ENCODE data around the gene SCAP. TPM values are rescaled to one million over a fixed set of nuclear protein-coding genes. Genes with fewer than 3 reads are reported as not detected.

Gene SCAP
- total and polyA plus RNA-seq, 2 donors (not counting 1 experiment from before 2014, with no cell fraction given) = 55.8 to 113 TPM

GRCh38 chr3:47394140-47394870, 81.4 kb downstream of the SCAP start:
- no peak overlapping the region for H3K9ac ChIP-seq (ENCODE audit: low read length)
- peaks cover 0 to 3% of the 10 kb centered on the region in 2 donors for H3K4me1 ChIP-seq (ENCODE audit: control insufficient read depth in 2 of 2, insufficient read depth in 2 of 2, low read length in 2 of 2)
- no peak for DNase-seq
- intact Hi-C loops (cut with micrococcal nuclease) = no loop called here
- H3K9me3 ChIP-seq (ENCODE audit: control extremely low read depth in 1 of 3, control insufficient read depth in 2 of 3, insufficient read depth in 1 of 3, low read length in 2 of 3) = no peaks in the 10 kb centered on the region
- Mint-ChIP-seq H3K27me3 (no peaks in the 10 kb centered on the region), H3K4me1 (peaks cover 17% of the 10 kb centered on the region), H3K4me3 (no peak overlapping the region), H3K9me3 (ENCODE audit: insufficient read depth) (no peaks in the 10 kb centered on the region), H3K27ac (no peak overlapping the region)
- ATAC-seq (ENCODE audit: low read depth) = no peak
- peaks cover 82% of the 10 kb centered on the region for H4K20me1 ChIP-seq (ENCODE audit: control insufficient read depth, insufficient read depth, low read length, poor library complexity, severe bottlenecking)
- H3K27me3 ChIP-seq (replicated peaks in 1 of 4; ENCODE audit: control extremely low read depth in 1 of 4, control insufficient read depth in 3 of 4, insufficient read depth in 4 of 4, low read length in 3 of 4) = no peaks in the 10 kb centered on the region
- no peak overlapping the region for H3K4me2 ChIP-seq (replicated peaks; ENCODE audit: low read depth, low read length, poor library complexity, severe bottlenecking)
- ChIA-PET POLR2A (no interaction called here), CTCF (interaction anchor here (0.7 to 1.5 kb wide), 2 partner anchors 15 to 26 kb away, joined by 3 to 4 read pairs; no protein-coding TSS in a partner anchor)
- 100% methylated on average over 5 of the region's 8 CpGs for WGBS (ENCODE audit: insufficient coverage)
- H3K79me2 ChIP-seq (ENCODE audit: control insufficient read depth, insufficient read depth, low read length) = peaks cover 92% of the 10 kb centered on the region
- no peak overlapping the region for H2AFZ ChIP-seq (ENCODE audit: insufficient read depth, low read depth, low read length, poor library complexity, severe bottlenecking)
- H3K36me3 ChIP-seq (replicated peaks in 1 of 2; ENCODE audit: control extremely low read depth in 1 of 2, control insufficient read depth in 1 of 2, extremely low read depth in 1 of 2, insufficient read depth in 2 of 2, low read length in 1 of 2) = peaks cover 2 to 37% of the 10 kb centered on the region in 2 experiments
- TF ChIP-seq EZH2 (IDR thresholded peaks at IDR 0.05; ENCODE audit: borderline replicate concordance, insufficient read depth, low read depth, low read length, poor library complexity, severe bottlenecking) (no peak), CTCF (IDR thresholded peaks at IDR 0.05) (no peak)
- no peak overlapping the region for H3K27ac ChIP-seq (ENCODE audit: low read length in 2 of 2)
- H3K4me3 ChIP-seq (ENCODE audit: control extremely low read depth in 1 of 5, extremely low read depth in 1 of 5, insufficient read depth in 1 of 5, low read depth in 2 of 5, low read length in 4 of 5) = no peak overlapping the region

- TF ChIP-seq EZH2 (IDR thresholded peaks at IDR 0.05; ENCODE audit: borderline replicate concordance, insufficient read depth, low read depth, low read length, poor library complexity, severe bottlenecking) (no peak), CTCF (IDR thresholded peaks at IDR 0.05) (no peak)
- ATAC-seq (ENCODE audit: low read depth) = no peak
- Histone ChIP-seq H3K9ac (ENCODE audit: low read length) (no peak overlapping the region), H3K4me3 (ENCODE audit: control extremely low read depth in 1 of 5, extremely low read depth in 1 of 5, insufficient read depth in 1 of 5, low read depth in 2 of 5, low read length in 4 of 5) (no peak overlapping the region), H3K27me3 (replicated peaks in 1 of 4; ENCODE audit: control extremely low read depth in 1 of 4, control insufficient read depth in 3 of 4, insufficient read depth in 4 of 4, low read length in 3 of 4) (no peaks in the 10 kb centered on the region), H4K20me1 (ENCODE audit: control insufficient read depth, insufficient read depth, low read length, poor library complexity, severe bottlenecking) (peaks cover 81% of the 10 kb centered on the region), H3K9me3 (ENCODE audit: control extremely low read depth in 1 of 3, control insufficient read depth in 2 of 3, insufficient read depth in 1 of 3, low read length in 2 of 3) (no peaks in the 10 kb centered on the region), H3K4me2 (replicated peaks; ENCODE audit: low read depth, low read length, poor library complexity, severe bottlenecking) (no peak overlapping the region), H2AFZ (ENCODE audit: insufficient read depth, low read depth, low read length, poor library complexity, severe bottlenecking) (no peak overlapping the region), H3K36me3 (replicated peaks in 1 of 2; ENCODE audit: control extremely low read depth in 1 of 2, control insufficient read depth in 1 of 2, extremely low read depth in 1 of 2, insufficient read depth in 2 of 2, low read length in 1 of 2) (peaks cover 2 to 37% of the 10 kb centered on the region in 2 experiments), H3K4me1 (ENCODE audit: control insufficient read depth in 2 of 2, insufficient read depth in 2 of 2, low read length in 2 of 2) (peaks cover 0 to 3% of the 10 kb centered on the region in 2 donors), H3K79me2 (ENCODE audit: control insufficient read depth, insufficient read depth, low read length) (peaks cover 92% of the 10 kb centered on the region), H3K27ac (ENCODE audit: low read length in 2 of 2) (no peak overlapping the region)
- Mint-ChIP-seq H3K4me1 (peaks cover 17% of the 10 kb centered on the region), H3K9me3 (ENCODE audit: insufficient read depth) (no peaks in the 10 kb centered on the region), H3K27ac (no peak overlapping the region), H3K27me3 (no peaks in the 10 kb centered on the region), H3K4me3 (no peak overlapping the region)
- CTCF ChIA-PET = no interaction called here
- WGBS (ENCODE audit: insufficient coverage) = 100% methylated on average over 2 of the region's 3 CpGs
- DNase-seq = no peak
- POLR2A ChIA-PET = no interaction called here
- intact Hi-C loops (cut with micrococcal nuclease) = no loop called here
Observed at GRCh38 chr3:47392933-47393332, 82.8 kb downstream of the SCAP start.

All from B cell (primary cell).